Stimulated activated CD4-positive, alpha-beta T cell treated with anti-CD3 and anti-CD28 coated beads, Interleukin-2, amount 100 ng/mL, for 48 hours (primary cell): ENCODE measurements around the gene IL1F10.

Source experiments
- DNase-seq, 2 donors: peaks; one replicate each; pipeline ENCODE4 v3.0.0-alpha.2; 2020

IL1F10 gene

GRCh38 chr2:113112871-113113270 lies 45.1 kb downstream of the IL1F10 start:
- no peak for DNase-seq

GRCh38 chr2:113113807-113114206 lies 46.0 kb downstream of the IL1F10 start:
- DNase-seq = no peak

- DNase-seq = no peak
Measured at GRCh38 chr2:113114224-113114945, 46.6 kb downstream of the IL1F10 start.

- DNase-seq = no peak
Measured at GRCh38 chr2:113114996-113115395, 47.2 kb downstream of the IL1F10 start.

GRCh38 chr2:113116100-113116958 lies 48.6 kb downstream of the IL1F10 start:
- no peak for DNase-seq

- DNase-seq = peak; percentile 23 to 49
Measured at GRCh38 chr2:113117541-113118262, 49.9 kb downstream of the IL1F10 start.

GRCh38 chr2:113118263-113118657 lies 50.5 kb downstream of the IL1F10 start:
- no peak for DNase-seq

GRCh38 chr2:113119111-113119510 lies 51.3 kb downstream of the IL1F10 start:
- DNase-seq = no peak

GRCh38 chr2:113120861-113121260 lies 53.1 kb downstream of the IL1F10 start:
- DNase-seq = no peak

GRCh38 chr2:113122364-113122763 lies 54.6 kb downstream of the IL1F10 start:
- DNase-seq = no peak

- DNase-seq = no peak
Measured at GRCh38 chr2:113123726-113124125, 56.0 kb downstream of the IL1F10 start.

- DNase-seq = no peak
Measured at GRCh38 chr2:113124181-113124961, 56.6 kb downstream of the IL1F10 start.
